ENCODE results near the gene CAMK2D. TPM values are rescaled to one million over a fixed set of nuclear protein-coding genes. Genes with fewer than 3 reads are reported as not detected.

The CAMK2D gene
- total RNA-seq, 1 experiment from 2014 or later = 9.0 TPM

GRCh38 chr4:113499166-113499565 is 262.4 kb downstream of the CAMK2D start:
- no peaks in the 10 kb centered on the region for H3K27me3 ChIP-seq (ENCODE audit: insufficient read depth, low read length)
- no peak overlapping the region for H4K91ac ChIP-seq (ENCODE audit: insufficient read length, low read depth, low read length)
- H3K4me1 ChIP-seq (ENCODE audit: insufficient read depth, low read length) = no peaks in the 10 kb centered on the region
- H3K9me3 Mint-ChIP-seq = peaks cover 14 to 15% of the 10 kb centered on the region in 2 experiments
- peaks cover 5% of the 10 kb centered on the region in 2 experiments; a peak in 2 of 4 replicates for H3K4me1 Mint-ChIP-seq
- H3K4me3 Mint-ChIP-seq = no peak overlapping the region
- no peaks in the 10 kb centered on the region for H3K23me2 ChIP-seq (ENCODE audit: insufficient read length, low read depth, low read length, poor library complexity, severe bottlenecking)
- H3K23ac ChIP-seq (ENCODE audit: insufficient read length, low read depth, low read length) = no peak overlapping the region
- no peak overlapping the region for H2BK5ac ChIP-seq (ENCODE audit: insufficient read length, low read length)
- H3K27me3 Mint-ChIP-seq (ENCODE audit: low read depth) = no peaks in the 10 kb centered on the region
- H3K79me1 ChIP-seq (ENCODE audit: insufficient read depth, low read depth, low read length, poor library complexity, severe bottlenecking) = no peaks in the 10 kb centered on the region
- H4K20me1 ChIP-seq (ENCODE audit: control insufficient read depth, insufficient read depth, insufficient read length) = no peaks in the 10 kb centered on the region
- no peak overlapping the region for H3K27ac Mint-ChIP-seq
- no peak overlapping the region for H3K27ac ChIP-seq (ENCODE audit: insufficient read length, low read depth, low read length)
- no peak overlapping the region for H3K4ac ChIP-seq (ENCODE audit: low read depth, low read length)
- no peak overlapping the region for H2AFZ ChIP-seq (ENCODE audit: low read length)
- no peak overlapping the region for H4K5ac ChIP-seq (ENCODE audit: insufficient read length, low read depth, low read length)
- no peak overlapping the region for H2BK15ac ChIP-seq (ENCODE audit: low read depth, low read length)
- WGBS (ENCODE audit: extremely low coverage, insufficient read length, low lambda C conversion rate) = no CpG with 5 or more reads among the region's 1 CpG
- no peak for DNase-seq
- H3T11ph ChIP-seq (ENCODE audit: low read length) = no peak overlapping the region
- no peak overlapping the region for H3K14ac ChIP-seq (ENCODE audit: insufficient read depth, low read length)
- no peak overlapping the region for H3K18ac ChIP-seq (ENCODE audit: insufficient read length, low read depth, low read length)
- no peak overlapping the region for H3K56ac ChIP-seq (ENCODE audit: insufficient read length, low read depth, low read length)
- H2BK120ac ChIP-seq (ENCODE audit: low read depth, low read length, poor library complexity, severe bottlenecking) = no peak overlapping the region
- no peak for TF ChIP-seq CTCF (conservative IDR thresholded peaks at IDR 0.05)
- no peak overlapping the region for H2BK20ac ChIP-seq (ENCODE audit: low read depth, low read length, poor library complexity, severe bottlenecking)
- no peak overlapping the region for H3K9ac ChIP-seq (ENCODE audit: extremely low read depth, insufficient read length, low read length)
- H2BK12ac ChIP-seq (ENCODE audit: insufficient read length, low read depth, low read length) = no peak overlapping the region
- peaks cover 4% of the 10 kb centered on the region for H3K9me3 ChIP-seq (ENCODE audit: control insufficient read depth, low read depth, low read length)
- H3K36me3 Mint-ChIP-seq (ENCODE audit: insufficient read depth in 1 of 3, low read depth in 3 of 3) = peaks cover 12 to 16% (median 14%) of the 10 kb centered on the region in 3 experiments
- H4K8ac ChIP-seq (replicated peaks; ENCODE audit: insufficient read length, low read depth, low read length) = no peak overlapping the region
- H2AK5ac ChIP-seq (ENCODE audit: insufficient read length, low read length) = no peak overlapping the region
- H3K79me2 ChIP-seq (ENCODE audit: insufficient read depth, low read length) = no peaks in the 10 kb centered on the region
- no peak overlapping the region for H3K4me2 ChIP-seq (ENCODE audit: insufficient read depth, insufficient read length, low read length)
